IMR-90 (cell line): Measurements from ENCODE around the gene LTBP2. TPM values are rescaled to one million over a fixed set of nuclear protein-coding genes. Genes with fewer than 3 reads are reported as not detected.

Experiments used
- ATAC-seq: fragments of 200-7000 bp; cut with Tn5 transposase; 2 replicates; pipeline ENCODE4 v1.9.1; 2020; ENCODE audit warnings: low read depth, mild to moderate bottlenecking, moderate library complexity
- BruUV-seq: library from RNA; stranded (reverse); fragments of 400-500 nt; replicated peaks from 2 replicates; lab custom pipeline; 2021; lab: Mats Ljungman, UMichigan
- CTCF ChIA-PET: fragments of 300-600 bp; formaldehyde crosslinking; extraction: SDS; loops from one replicate; lab custom pipeline; 2021; ENCODE audit warnings: antibody characterized with exemption; lab: Yijun Ruan, JAX
- POLR2A ChIA-PET: fragments of 300-600 bp; sonication (Branson Sonifier 250); formaldehyde crosslinking; loops from one replicate; lab custom pipeline; 2022; ENCODE audit warnings: antibody characterized with exemption; ENCODE audit not compliant: unreplicated experiment; lab: Charles Lee
- DNase-seq: peaks from one replicate; pipeline ENCODE4 v3.0.0; 2013
- H2AFZ ChIP-seq: replicated peaks from 2 replicates; pipeline ENCODE3; 2013; ENCODE audit warnings: low read length, mild to moderate bottlenecking; ENCODE audit not compliant: poor library complexity
- H2AK5ac ChIP-seq: 2 replicates; pipeline ENCODE4 v1.6.1; 2013; ENCODE audit warnings: low read depth, low read length, inconsistent platforms
- H2AK9ac ChIP-seq: replicated peaks from 2 replicates; pipeline ENCODE3; 2013; ENCODE audit warnings: mild to moderate bottlenecking, low read depth, low read length, moderate library complexity; ENCODE audit not compliant: poor library complexity
- H2BK120ac ChIP-seq: 2 replicates; pipeline ENCODE4 v1.6.1; 2013; ENCODE audit warnings: low read depth, low read length, inconsistent platforms
- H2BK15ac ChIP-seq: 3 replicates; pipeline ENCODE4 v1.6.1; 2013; ENCODE audit warnings: low read depth, low read length, inconsistent platforms
- H2BK20ac ChIP-seq: 2 replicates; pipeline ENCODE4 v1.6.1; 2013; ENCODE audit warnings: low read depth, mild to moderate bottlenecking, inconsistent platforms, low read length, moderate library complexity
- H2BK5ac ChIP-seq: 2 replicates; pipeline ENCODE4 v1.6.1; 2013; ENCODE audit warnings: mild to moderate bottlenecking, low read depth, low read length, inconsistent platforms; ENCODE audit not compliant: poor library complexity, severe bottlenecking
- H3K14ac ChIP-seq: replicated peaks from 2 replicates; pipeline ENCODE4 v1.6.1; 2013; ENCODE audit warnings: low read depth, low read length, inconsistent platforms
- H3K18ac ChIP-seq: 2 replicates; pipeline ENCODE4 v1.6.1; 2013; ENCODE audit warnings: low read depth, low read length, control low read depth
- H3K23ac ChIP-seq: 2 replicates; pipeline ENCODE4 v1.6.1; 2013; ENCODE audit warnings: low read depth, low read length, inconsistent platforms
- H3K27ac ChIP-seq: 2 replicates; pipeline ENCODE4 v1.5.1; 2013; ENCODE audit warnings: mild to moderate bottlenecking, control low read depth, low read length; ENCODE audit not compliant: insufficient read depth
- H3K27me3 ChIP-seq: 2 replicates; pipeline ENCODE4 v1.6.1; 2013; ENCODE audit warnings: low read length; ENCODE audit not compliant: control insufficient read depth, insufficient read depth
- H3K36me3 ChIP-seq: 2 replicates; pipeline ENCODE4 v1.6.1; 2013; ENCODE audit warnings: low read length, mixed read lengths; ENCODE audit not compliant: control insufficient read depth, insufficient read depth
- H3K4ac ChIP-seq: 2 replicates; pipeline ENCODE4 v1.6.1; 2013; ENCODE audit warnings: low read depth, low read length, inconsistent platforms
- H3K4me1 ChIP-seq: 2 replicates; pipeline ENCODE4 v1.6.1; 2013; ENCODE audit warnings: low read length, mixed read lengths; ENCODE audit not compliant: control insufficient read depth, insufficient read depth
- H3K4me2 ChIP-seq: 2 replicates; pipeline ENCODE4 v1.6.1; 2013; ENCODE audit warnings: low read depth, mild to moderate bottlenecking, control low read depth, low read length, moderate library complexity
- H3K4me3 ChIP-seq: 2 replicates; pipeline ENCODE4 v1.5.1; 2013; ENCODE audit warnings: low read depth, mild to moderate bottlenecking, control low read depth, low read length, moderate library complexity; ENCODE audit not compliant: insufficient read depth
- H3K56ac ChIP-seq: 2 replicates; pipeline ENCODE4 v1.6.1; 2013; ENCODE audit warnings: low read length, inconsistent platforms; ENCODE audit not compliant: insufficient read depth; ENCODE audit errors: extremely low read depth
- H3K79me1 ChIP-seq, 2 experiments: 2 replicates each; pipeline ENCODE4 v1.6.1; 2013; ENCODE audit warnings: low read length in 2 of 2, inconsistent platforms in 1 of 2, low read depth in 1 of 2
- H3K9ac ChIP-seq: 2 replicates; pipeline ENCODE4 v1.6.1; 2013; ENCODE audit warnings: low read depth, low read length, control low read depth
- H3K9me1 ChIP-seq: 2 replicates; pipeline ENCODE4 v1.6.1; 2013; ENCODE audit warnings: low read length, inconsistent platforms; ENCODE audit not compliant: insufficient read depth
- H3K9me3 ChIP-seq: 2 replicates; pipeline ENCODE4 v1.6.1; 2013; ENCODE audit warnings: low read length; ENCODE audit not compliant: control insufficient read depth, insufficient read depth
- H4K20me1 ChIP-seq: 2 replicates; pipeline ENCODE4 v1.6.1; 2013; ENCODE audit warnings: low read length, inconsistent platforms; ENCODE audit not compliant: insufficient read depth
- H4K5ac ChIP-seq: 2 replicates; pipeline ENCODE4 v1.6.1; 2013; ENCODE audit warnings: mild to moderate bottlenecking, low read depth, low read length, control low read depth
- H4K8ac ChIP-seq, 2 experiments: 2 replicates each; pipeline ENCODE4 v1.6.1; 2013; ENCODE audit warnings: low read depth in 2 of 2, low read length in 2 of 2, control low read depth in 1 of 2, inconsistent platforms in 1 of 2
- H4K91ac ChIP-seq: 2 replicates; pipeline ENCODE4 v1.6.1; 2013; ENCODE audit warnings: low read depth, low read length, inconsistent platforms; ENCODE audit not compliant: insufficient read depth
- CEBPB ChIP-seq: IDR thresholded peaks from 2 replicates; pipeline ENCODE4 v1.6.1; 2012; ENCODE audit warnings: low read depth, low read length, improper control_type of control experiment
- CHD1 ChIP-seq: IDR thresholded peaks from 2 replicates; pipeline ENCODE4 v1.6.1; 2012; ENCODE audit warnings: low read depth, low read length, improper control_type of control experiment
- FOS ChIP-seq: fragments of 150-350 bp; IDR thresholded peaks from 2 replicates; pipeline ENCODE4 v1.6.1; 2016; ENCODE audit warnings: low read depth, low read length
- MAFK ChIP-seq: IDR thresholded peaks from 2 replicates; pipeline ENCODE4 v1.6.1; 2012; ENCODE audit warnings: low read depth, low read length, improper control_type of control experiment
- MAZ ChIP-seq: IDR thresholded peaks from 2 replicates; pipeline ENCODE4 v1.6.1; 2012; ENCODE audit warnings: low read depth, mild to moderate bottlenecking, low read length, improper control_type of control experiment, moderate library complexity, borderline replicate concordance
- MXI1 ChIP-seq: IDR thresholded peaks from 2 replicates; pipeline ENCODE4 v1.6.1; 2012; ENCODE audit warnings: low read depth, mild to moderate bottlenecking, low read length, moderate library complexity, borderline replicate concordance
- NFE2L2 ChIP-seq: fragments of 150-350 bp; IDR thresholded peaks from 2 replicates; pipeline ENCODE4 v1.6.1; 2016; ENCODE audit warnings: low read depth, mild to moderate bottlenecking, low read length
- RCOR1 ChIP-seq: IDR thresholded peaks from 2 replicates; pipeline ENCODE4 v1.6.1; 2012; ENCODE audit warnings: mild to moderate bottlenecking, low read length, improper control_type of control experiment; ENCODE audit not compliant: insufficient replicate concordance
- RFX5 ChIP-seq: IDR thresholded peaks from 2 replicates; pipeline ENCODE4 v1.8.0; 2012; ENCODE audit warnings: low read depth, mild to moderate bottlenecking, low read length, moderate library complexity
- SMC3 ChIP-seq: fragments of 150-350 bp; IDR thresholded peaks from 2 replicates; pipeline ENCODE4 v1.6.1; 2016; ENCODE audit warnings: low read depth, mild to moderate bottlenecking, antibody characterized with exemption, low read length, moderate library complexity
- WGBS, 2 experiments: methylation state at CpG; one replicate each; pipeline versions ENCODE4 v1.1.5 to v1.1.7; 2013; ENCODE audit warnings: missing lambda C conversion rate in 2 of 2; ENCODE audit not compliant: insufficient read length in 1 of 2; ENCODE audit errors: extremely low coverage in 2 of 2; 5-methylcytosine and 5-hydroxymethylcytosine counted together
- dilution Hi-C: fragments of 300-500 bp; cut with HindIII; formaldehyde crosslinking; loops from one replicate; pipeline ENCODE4 v1.14.3; 2018; ENCODE audit warnings: low sequenced_read_pairs; ENCODE audit not compliant: unreplicated experiment
- in situ Hi-C: fragments of 300-500 bp; cut with MboI; formaldehyde crosslinking; loops from 3 replicates; pipeline ENCODE4 v1.14.3; 2019; ENCODE audit warnings: low sequenced_read_pairs, inconsistent platforms, mixed read lengths
- intact Hi-C: fragments of 100-400 bp; cut with micrococcal nuclease; formaldehyde crosslinking; loops from 2 replicates; pipeline ENCODE4 v1.10.0; 2022
- polyA plus RNA-seq, 3 experiments: library from polyadenylated mRNA; depleted of rRNA; stranded (reverse); fragments of >200 nt; gene quantifications; 2 replicates each; pipeline ENCODE4 v1.2.3, GENCODE V29; 2012; ENCODE audit warnings: low replicate concordance in 1 of 3
- total RNA-seq: library from RNA; depleted of rRNA; stranded (reverse); fragments of >200 nt; gene quantifications from 2 replicates; pipeline ENCODE4 v1.2.3, GENCODE V29; 2012
- TF ChIP-seq, protein P1 (sequence below): fragments of 150-350 bp; IDR thresholded peaks from 2 replicates; pipeline ENCODE4 v1.6.1; 2017; ENCODE audit warnings: mild to moderate bottlenecking, antibody characterized with exemption, low read length, low read depth
- TF ChIP-seq, protein P2 (sequence below): conservative IDR thresholded peaks from 2 replicates; pipeline ENCODE4 v1.5.1; 2012; ENCODE audit warnings: mild to moderate bottlenecking, low read depth, low read length, improper control_type of control experiment
- TF ChIP-seq, protein P3 (sequence below): fragments of 150-350 bp; IDR thresholded peaks from 2 replicates; pipeline ENCODE4 v1.6.1; 2016; ENCODE audit warnings: low read depth, mild to moderate bottlenecking, low read length, moderate library complexity, borderline replicate concordance

LTBP2 gene
- total and polyA plus RNA-seq, 2 of the 4 experiments (the other 2 are of a cell fraction) = 23.8 to 79.3 TPM

DNA sequence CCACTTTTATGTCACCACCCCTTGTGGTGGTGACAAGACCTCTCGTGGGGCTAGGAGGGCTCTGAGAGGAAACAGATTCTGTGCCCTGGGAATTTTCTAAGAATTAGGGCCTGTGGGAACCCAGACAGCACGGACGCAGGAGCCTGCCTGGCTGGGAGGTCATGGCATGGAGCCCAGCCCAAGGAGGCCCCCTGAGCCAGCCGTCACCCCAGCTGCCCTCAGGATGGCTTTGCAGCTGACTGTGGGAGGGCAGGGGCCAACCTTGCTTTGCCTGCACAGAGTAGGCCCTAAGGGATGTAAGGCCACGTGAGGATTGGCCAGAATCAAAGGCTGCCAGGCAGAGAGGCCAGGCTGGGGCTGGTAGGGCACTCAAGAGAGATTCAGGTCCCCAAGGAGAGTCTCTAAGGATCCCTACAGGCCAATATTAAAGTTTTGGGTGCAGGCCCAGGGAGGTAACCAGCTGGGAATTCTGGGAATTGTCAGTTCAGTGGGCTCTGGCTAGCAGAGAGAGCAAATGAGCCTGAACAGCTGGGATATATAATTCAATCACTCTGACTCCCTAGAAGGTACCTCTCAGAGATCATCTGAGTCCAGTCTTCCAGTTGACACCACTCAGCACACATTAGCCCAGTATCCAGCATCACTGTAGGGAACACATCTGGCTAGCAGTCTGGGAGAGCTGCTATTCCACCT is 6.4 kb downstream of the LTBP2 start:
- Histone ChIP-seq H3K4me1 (peaks cover 35% of the 10 kb centered on the region), H2AK9ac (peak overlapping the region; percentile 73), H3K36me3 (peaks cover 10% of the 10 kb centered on the region), H3K79me1 (peaks cover 23 to 79% of the 10 kb centered on the region in 2 experiments; a peak in 3 of 4 replicates), H3K14ac (peak overlapping the region; percentile 79), H4K5ac (peak overlapping the region; percentile 87), H3K9me3 (no peaks in the 10 kb centered on the region), H2BK15ac (peak overlapping the region; percentile 95; the same call in 2 of the 3 replicates), H4K8ac (peak overlapping the region; percentile 82 to 93), H2BK120ac (peak overlapping the region; percentile 94), H2AFZ (peak overlapping the region; percentile 46), H3K4ac (peak overlapping the region; percentile 96), H3K18ac (peak overlapping the region; percentile 90), H2BK5ac (peak overlapping the region; percentile 79), H3K23ac (peak overlapping the region; percentile 84), H2BK20ac (peak overlapping the region; percentile 98), H3K9ac (peak overlapping the region; percentile 20; the same call in 1 of the 2 replicates), H4K91ac (peak overlapping the region; percentile 97), H4K20me1 (peaks cover 11% of the 10 kb centered on the region; the same call in 1 of the 2 replicates), H3K27me3 (no peaks in the 10 kb centered on the region), H3K4me3 (no peak overlapping the region), H3K4me2 (no peak overlapping the region; the same call in 1 of the 2 replicates), H3K9me1 (peaks cover 27% of the 10 kb centered on the region), H3K27ac (peak overlapping the region; percentile 83), H2AK5ac (peak overlapping the region; percentile 90), H3K56ac (peak overlapping the region; percentile 43; the same call in 1 of the 2 replicates)
- in situ Hi-C loops = loop anchor here (5.0 kb wide), 2 partner anchors 103 to 192 kb away; no protein-coding TSS in a partner anchor
- BruUV-seq = no TSS peak
- ATAC-seq (no peak; the same call in 1 of the 2 replicates), DNase-seq (no peak)
- intact Hi-C loops = loop anchor here (5.0 to 10.0 kb wide), 2 partner anchors 33 to 279 kb away; partner anchors contain the start of gene DLST
- ChIA-PET POLR2A (interaction anchor here (1.4 kb wide), 1 partner anchor 34 kb away, joined by 4 read pairs; no protein-coding TSS in a partner anchor), CTCF (no interaction called here)
- WGBS, 2 experiments = 58% methylated on average over 4 of the region's 5 CpGs; no CpG with 5 or more reads in 1 of the 2 experiments
- dilution Hi-C loops = no loop called here
- TF ChIP-seq CEBPB (no peak), CHD1 (no peak), NFE2L2 (no peak), RFX5 (no peak), MXI1 (no peak), SMC3 (no peak), RCOR1 (no peak), FOS (no peak), MAFK (no peak), MAZ (no peak)
- TF ChIP-seq, protein P1, sequence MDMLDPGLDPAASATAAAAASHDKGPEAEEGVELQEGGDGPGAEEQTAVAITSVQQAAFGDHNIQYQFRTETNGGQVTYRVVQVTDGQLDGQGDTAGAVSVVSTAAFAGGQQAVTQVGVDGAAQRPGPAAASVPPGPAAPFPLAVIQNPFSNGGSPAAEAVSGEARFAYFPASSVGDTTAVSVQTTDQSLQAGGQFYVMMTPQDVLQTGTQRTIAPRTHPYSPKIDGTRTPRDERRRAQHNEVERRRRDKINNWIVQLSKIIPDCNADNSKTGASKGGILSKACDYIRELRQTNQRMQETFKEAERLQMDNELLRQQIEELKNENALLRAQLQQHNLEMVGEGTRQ = no peak
- TF ChIP-seq, protein P2, sequence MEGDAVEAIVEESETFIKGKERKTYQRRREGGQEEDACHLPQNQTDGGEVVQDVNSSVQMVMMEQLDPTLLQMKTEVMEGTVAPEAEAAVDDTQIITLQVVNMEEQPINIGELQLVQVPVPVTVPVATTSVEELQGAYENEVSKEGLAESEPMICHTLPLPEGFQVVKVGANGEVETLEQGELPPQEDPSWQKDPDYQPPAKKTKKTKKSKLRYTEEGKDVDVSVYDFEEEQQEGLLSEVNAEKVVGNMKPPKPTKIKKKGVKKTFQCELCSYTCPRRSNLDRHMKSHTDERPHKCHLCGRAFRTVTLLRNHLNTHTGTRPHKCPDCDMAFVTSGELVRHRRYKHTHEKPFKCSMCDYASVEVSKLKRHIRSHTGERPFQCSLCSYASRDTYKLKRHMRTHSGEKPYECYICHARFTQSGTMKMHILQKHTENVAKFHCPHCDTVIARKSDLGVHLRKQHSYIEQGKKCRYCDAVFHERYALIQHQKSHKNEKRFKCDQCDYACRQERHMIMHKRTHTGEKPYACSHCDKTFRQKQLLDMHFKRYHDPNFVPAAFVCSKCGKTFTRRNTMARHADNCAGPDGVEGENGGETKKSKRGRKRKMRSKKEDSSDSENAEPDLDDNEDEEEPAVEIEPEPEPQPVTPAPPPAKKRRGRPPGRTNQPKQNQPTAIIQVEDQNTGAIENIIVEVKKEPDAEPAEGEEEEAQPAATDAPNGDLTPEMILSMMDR = no peak
- TF ChIP-seq, protein P3, sequence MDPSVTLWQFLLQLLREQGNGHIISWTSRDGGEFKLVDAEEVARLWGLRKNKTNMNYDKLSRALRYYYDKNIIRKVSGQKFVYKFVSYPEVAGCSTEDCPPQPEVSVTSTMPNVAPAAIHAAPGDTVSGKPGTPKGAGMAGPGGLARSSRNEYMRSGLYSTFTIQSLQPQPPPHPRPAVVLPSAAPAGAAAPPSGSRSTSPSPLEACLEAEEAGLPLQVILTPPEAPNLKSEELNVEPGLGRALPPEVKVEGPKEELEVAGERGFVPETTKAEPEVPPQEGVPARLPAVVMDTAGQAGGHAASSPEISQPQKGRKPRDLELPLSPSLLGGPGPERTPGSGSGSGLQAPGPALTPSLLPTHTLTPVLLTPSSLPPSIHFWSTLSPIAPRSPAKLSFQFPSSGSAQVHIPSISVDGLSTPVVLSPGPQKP = no peak
